Fibroblast of mammary gland (primary cell): ENCODE data around the gene ADAMTS19.

Experiments used
- DNase-seq: peaks from one replicate; pipeline ENCODE4 v3.0.0-alpha.2; 2010; ENCODE audit warnings: low read depth
- H3K4me3 ChIP-seq: 2 replicates; pipeline ENCODE4 v1.5.1; 2011; ENCODE audit warnings: low read depth, mild to moderate bottlenecking, low read length, moderate library complexity; ENCODE audit not compliant: control insufficient read depth
- CTCF ChIP-seq: conservative IDR thresholded peaks from 2 replicates; pipeline ENCODE4 v1.5.1; 2011; ENCODE audit warnings: low read depth, low read length, inconsistent platforms; ENCODE audit not compliant: control insufficient read depth, insufficient read depth

ADAMTS19 gene

GRCh38 chr5:129496421-129496820 lies 36.3 kb downstream of the ADAMTS19 start:
- peak; percentile 14 for DNase-seq
- TF ChIP-seq CTCF: no peak
- H3K4me3 ChIP-seq: no peak overlapping the region

GRCh38 chr5:129496864-129497595 lies 36.9 kb downstream of the ADAMTS19 start:
- TF ChIP-seq CTCF: no peak
- no peak overlapping the region for H3K4me3 ChIP-seq
- DNase-seq: no peak

GRCh38 chr5:129499208-129499852 lies 39.2 kb downstream of the ADAMTS19 start:
- no peak for DNase-seq
- H3K4me3 ChIP-seq: no peak overlapping the region
- no peak for TF ChIP-seq CTCF

GRCh38 chr5:129500101-129500500 lies 40.0 kb downstream of the ADAMTS19 start:
- no peak overlapping the region for H3K4me3 ChIP-seq
- no peak for DNase-seq
- TF ChIP-seq CTCF: no peak

- peak; percentile 85 for DNase-seq
- H3K4me3 ChIP-seq: no peak overlapping the region
- no peak for TF ChIP-seq CTCF
Measured at GRCh38 chr5:129506086-129506485, 46.0 kb downstream of the ADAMTS19 start.

- no peak for DNase-seq
- TF ChIP-seq CTCF: no peak
- H3K4me3 ChIP-seq: no peak overlapping the region
Measured at GRCh38 chr5:129506950-129507349, 46.9 kb downstream of the ADAMTS19 start.

GRCh38 chr5:129507527-129507926 lies 47.4 kb downstream of the ADAMTS19 start:
- TF ChIP-seq CTCF: no peak
- no peak for DNase-seq
- no peak overlapping the region for H3K4me3 ChIP-seq
